ENCODE data around the gene ERRFI1.
"Not testable (repeated sequence)": the region's sequence is repeated elsewhere in the genome, so short reads cannot be mapped to it uniquely, and the experiment has no call there.

The ERRFI1 gene

DNA sequence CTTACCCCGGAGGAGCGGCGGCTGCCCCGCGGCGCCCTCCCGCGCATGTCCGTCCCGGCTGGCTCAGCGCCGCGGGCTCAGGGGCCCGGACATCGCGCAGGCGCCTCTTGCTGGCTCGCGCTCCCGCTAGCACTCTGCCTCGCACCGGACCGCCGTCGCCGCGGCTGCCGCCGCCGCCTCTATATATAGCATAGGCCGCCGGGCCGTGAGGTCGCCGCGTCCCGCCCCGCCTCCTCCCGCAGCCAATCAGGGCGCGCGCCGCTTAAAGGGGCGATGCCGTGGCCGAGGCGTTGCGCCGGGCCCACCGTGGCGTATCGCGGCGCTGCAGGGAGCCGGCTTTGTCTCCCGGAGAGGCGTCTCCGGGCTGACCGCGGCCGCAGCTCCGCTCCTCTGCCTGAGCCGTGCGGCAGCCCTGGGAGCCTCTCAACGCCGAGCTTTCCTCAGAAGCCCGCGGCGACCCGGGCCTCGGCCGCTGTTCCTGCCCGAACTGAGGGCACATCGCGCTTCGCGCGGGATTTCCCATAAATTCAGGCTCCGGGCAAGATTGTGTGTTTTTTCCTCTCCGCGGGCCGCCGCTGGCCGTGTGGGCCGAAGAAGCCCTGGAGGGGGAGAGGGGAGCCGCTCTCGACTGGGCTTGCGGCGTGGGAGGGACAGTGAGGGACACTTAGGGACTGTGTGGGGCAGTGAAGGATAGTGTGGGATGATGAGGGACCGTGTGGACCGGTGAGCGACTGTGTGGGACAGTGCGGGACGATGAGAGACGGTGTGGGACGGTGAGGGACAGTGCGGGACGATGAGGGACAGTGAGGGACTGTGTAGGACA is at the start of gene ERRFI1:
Gene ERRFI1 (minus strand): TSS at position 157 of the 823 bp plus-strand sequence. CDS start 10,690 bp downstream, outside the sequence.
- peak; percentile 96 for DNase-seq

DNA sequence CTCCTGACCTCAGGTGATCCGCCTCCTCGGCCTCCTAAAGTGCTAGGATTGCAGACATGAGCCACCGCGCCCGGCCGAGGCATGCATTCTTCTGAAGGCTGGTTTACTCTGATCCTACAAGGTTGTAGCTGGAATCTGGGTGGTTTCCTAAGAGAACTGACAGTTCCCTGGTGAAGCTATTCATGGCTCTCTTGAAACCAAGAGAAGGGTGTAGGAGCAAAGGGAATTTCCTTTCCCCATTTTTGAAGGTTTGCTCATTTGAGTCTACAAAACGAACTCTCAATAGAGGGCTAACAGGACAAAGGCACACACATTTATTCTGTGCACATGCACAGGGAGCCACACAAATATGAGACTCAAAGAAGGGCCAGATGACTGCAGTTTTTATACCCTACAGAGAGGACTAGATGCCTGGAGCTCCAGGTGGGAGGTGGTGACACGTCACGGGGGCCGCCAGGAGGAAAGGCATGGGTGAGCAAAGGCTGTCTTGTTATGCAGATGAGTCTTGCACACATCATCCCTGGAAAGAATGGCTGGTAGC is 49.5 kb upstream of the ERRFI1 start:
- DNase-seq = peak; percentile 79

DNA sequence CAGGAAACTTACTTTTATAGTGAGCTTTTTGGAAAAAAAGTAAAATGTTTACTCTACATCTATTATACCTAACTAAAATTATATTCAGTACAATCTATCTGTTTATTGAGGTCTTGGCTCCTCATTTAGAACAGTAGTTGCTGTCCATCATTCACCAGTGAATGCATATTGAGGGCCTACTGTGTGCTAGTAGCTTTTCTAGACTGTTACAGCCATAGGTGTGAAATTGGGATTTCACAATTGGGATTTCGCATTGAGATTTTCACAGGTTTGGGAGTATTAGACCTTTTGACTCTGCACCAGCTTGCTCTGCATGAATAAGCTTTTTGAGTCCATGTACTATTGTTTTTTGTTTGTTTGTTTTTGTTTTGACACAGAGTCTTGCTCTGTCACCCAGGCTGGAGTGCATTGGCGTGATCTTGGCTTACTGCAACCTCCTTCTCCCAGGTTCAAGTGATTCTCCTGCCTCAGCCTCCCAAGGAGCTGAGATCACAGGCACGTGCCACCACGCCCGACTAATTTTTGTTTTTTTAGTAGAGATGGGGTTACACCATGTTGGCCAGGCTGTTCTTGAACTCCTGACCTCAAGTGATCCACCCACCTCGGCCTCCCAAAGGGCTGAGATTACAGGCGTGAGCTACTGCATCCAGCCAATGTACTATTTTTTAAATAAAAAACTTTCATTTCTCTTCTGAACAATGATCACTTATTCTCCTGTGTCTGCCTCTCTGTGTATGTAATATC is 47.2 kb upstream of the ERRFI1 start:
- no peak for DNase-seq

GRCh38 chr1:8070381-8070811 is 44.3 kb upstream of the ERRFI1 start:
- peak; percentile 93 for DNase-seq

DNA sequence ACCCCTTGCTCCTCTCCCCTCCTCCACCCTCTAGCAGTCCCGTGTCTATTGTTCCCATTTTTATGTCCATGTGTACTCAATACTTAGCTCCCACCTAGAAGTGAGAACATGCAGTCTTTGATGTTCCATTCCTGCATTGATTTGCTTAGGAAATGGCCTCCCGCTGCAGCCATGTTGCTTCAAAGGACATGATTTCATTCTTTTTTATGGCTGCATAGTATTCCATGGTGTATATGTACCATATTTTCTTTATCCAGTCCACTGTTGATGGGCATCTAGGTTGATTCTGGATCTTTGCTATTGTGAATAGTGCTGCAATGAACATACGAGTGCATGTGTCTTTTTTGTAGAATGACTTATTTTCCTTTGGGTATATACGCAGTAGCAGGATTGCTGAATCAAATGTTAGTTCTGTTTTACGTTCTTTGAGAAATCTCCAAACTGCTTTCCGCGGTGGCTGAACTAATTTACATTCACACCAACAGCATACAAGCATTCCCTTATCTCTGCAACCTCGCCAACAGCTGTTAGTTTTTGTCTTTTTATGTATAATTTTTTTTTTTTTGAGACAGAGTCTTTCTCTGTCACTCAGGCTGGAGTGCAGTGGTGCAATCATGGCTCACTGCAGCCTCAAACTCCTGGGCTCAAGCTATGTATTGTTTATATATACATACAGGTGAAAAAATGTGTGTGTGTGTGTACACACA is 43.7 kb upstream of the ERRFI1 start:
- DNase-seq = not testable (repeated sequence)

DNA sequence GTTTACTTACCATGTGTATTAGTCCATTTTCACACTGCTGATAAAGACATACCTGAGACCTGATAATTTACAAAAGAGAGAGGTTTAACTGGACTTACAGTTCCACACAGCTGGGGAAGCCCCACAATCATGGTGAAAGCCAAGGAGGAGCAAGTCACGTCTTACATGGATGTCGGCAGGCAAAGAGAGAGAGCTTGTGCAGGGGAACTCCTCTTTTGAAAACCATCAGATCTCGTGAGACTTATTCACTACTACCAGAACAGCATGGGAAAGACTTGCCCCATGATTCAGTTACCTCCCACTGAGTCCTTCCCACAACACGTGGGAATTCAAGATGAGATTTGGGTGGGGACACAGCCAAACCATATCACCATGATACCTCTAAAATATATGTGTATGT is 39.3 kb upstream of the ERRFI1 start:
- DNase-seq = no peak

GRCh38 chr1:8063298-8064036 is 37.4 kb upstream of the ERRFI1 start:
- peak; percentile 78 for DNase-seq

- DNase-seq = no peak
Observed at GRCh38 chr1:8062861-8063260, 36.8 kb upstream of the ERRFI1 start.

DNA sequence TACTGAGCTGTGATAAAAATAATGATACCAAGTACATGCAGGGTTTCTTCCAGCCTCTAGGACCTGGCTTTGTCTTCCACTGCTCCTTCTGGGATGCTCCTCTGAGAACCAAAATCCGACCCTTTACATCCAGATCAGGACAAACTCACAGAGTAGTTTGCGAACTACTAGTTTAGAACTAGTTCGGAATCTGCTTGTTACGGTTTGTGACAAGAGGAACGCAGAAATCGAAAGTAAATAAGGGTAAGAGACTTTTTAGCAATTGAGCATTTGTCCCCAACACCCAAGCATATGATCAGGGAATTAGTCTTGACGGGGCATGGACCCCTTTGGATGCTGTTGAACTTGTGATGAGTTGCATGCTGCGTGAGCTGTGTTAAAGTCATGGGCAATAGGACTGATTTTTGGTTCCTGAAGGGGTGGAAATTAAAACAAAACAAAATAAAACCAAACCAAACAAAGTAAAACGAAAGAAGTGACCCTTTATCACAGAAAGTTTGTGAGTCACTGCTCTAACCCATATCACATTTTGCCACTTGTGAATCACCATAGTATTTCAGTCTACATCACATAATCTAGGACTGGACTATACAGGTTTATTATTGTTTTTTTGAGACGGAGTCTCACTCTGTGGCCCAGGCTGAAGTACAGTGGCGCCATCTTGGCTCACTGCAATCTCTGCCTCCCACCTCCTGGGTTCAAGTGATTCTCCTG is 35.7 kb upstream of the ERRFI1 start:
- no peak for DNase-seq

- DNase-seq = peak; percentile 86
Observed at GRCh38 chr1:8061210-8061609, 35.1 kb upstream of the ERRFI1 start.

DNA sequence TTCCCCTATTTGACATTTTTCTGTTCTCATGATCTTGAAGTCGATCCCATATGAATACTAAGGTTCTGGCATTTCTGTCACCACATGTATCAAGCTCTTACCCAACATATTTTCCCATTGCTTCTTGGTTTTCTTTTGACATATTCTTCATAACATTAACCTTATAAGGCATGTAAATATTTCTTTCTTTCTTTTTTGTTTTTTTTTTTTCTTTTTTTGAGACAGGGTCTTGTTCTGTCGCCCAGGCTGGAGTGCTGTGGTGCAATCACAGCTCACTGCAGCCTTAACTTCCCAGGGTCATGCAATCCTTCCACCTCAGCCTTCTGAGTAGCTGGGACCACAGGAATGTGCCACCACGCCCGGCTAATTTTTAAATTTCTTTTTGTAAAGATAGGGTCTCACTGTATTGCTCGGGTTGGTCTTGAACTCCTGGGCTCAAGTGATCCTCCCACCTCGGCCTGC is 33.1 kb upstream of the ERRFI1 start:
- DNase-seq = peak; percentile 64

- not testable (repeated sequence) for DNase-seq
Observed at GRCh38 chr1:8057779-8058178, 31.7 kb upstream of the ERRFI1 start.

GRCh38 chr1:8055973-8056372 is 29.9 kb upstream of the ERRFI1 start:
- DNase-seq = no peak

GRCh38 chr1:8053878-8054567 is 27.9 kb upstream of the ERRFI1 start:
- DNase-seq = no peak

DNA sequence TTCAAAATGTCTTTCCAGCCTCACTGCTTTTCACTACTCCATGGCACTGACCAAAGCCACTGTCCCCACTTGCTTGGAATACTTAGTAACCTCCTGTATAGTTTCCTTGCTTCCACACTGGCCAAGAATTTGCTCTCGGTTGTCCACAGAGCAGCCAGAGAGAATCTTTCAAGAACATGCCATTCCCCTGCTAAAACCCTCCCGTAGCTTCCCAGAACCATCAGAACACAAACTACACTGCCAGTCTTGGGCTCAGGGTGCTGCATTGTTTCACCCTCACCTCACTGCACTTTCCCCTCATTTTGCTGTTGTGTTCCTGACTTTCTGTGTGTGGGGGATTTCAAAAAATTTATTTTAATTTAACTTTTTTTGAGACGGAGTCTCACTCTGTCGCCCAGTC is 25.5 kb upstream of the ERRFI1 start:
- DNase-seq = no peak

DNA sequence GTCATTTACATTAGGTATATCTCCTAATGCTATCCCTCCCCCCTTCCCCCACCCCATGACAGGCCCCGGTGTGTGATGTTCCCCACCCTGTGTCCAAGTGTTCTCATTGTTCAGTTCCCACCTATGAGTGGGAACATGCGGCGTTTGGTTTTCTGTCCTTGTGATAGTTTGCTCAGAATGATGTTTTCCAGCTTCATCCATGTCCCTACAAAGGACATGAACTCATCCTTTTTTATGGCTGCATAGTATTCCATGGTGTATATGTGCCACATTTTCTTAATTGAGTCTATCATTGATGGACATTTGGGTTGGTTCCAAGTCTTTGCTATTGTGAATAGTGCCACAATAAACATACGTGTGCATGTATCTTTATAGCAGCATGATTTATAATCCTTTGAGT is 23.1 kb upstream of the ERRFI1 start:
- not testable (repeated sequence) for DNase-seq

GRCh38 chr1:8047686-8048445 is 21.8 kb upstream of the ERRFI1 start:
- no peak for DNase-seq

GRCh38 chr1:8047112-8047511 is 21.0 kb upstream of the ERRFI1 start:
- DNase-seq = no peak

GRCh38 chr1:8046391-8046790 is 20.3 kb upstream of the ERRFI1 start:
- no peak for DNase-seq

DNA sequence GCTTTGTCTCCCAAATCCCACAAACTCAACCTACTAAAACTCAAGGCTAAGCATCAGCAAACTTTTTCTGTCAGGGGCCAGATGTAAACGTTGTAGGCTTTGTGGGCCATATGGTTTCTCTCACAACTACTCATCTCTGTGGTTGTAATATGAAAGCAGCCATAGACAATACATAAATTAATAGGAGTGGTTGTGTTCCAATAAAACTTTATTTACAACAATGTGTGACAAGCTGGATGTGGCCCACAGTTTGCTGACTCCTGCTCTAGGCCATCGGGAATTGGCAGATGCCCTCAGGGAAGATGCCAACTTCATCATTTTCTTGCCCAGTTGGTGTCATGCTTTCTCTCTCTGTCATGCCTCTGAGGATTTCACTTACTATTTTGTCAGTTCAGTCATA is 17.5 kb upstream of the ERRFI1 start:
- no peak for DNase-seq

All from islet precursor cell (in vitro differentiated cells).